ENCODE data around the gene EPAS1.

Gene EPAS1

DNA sequence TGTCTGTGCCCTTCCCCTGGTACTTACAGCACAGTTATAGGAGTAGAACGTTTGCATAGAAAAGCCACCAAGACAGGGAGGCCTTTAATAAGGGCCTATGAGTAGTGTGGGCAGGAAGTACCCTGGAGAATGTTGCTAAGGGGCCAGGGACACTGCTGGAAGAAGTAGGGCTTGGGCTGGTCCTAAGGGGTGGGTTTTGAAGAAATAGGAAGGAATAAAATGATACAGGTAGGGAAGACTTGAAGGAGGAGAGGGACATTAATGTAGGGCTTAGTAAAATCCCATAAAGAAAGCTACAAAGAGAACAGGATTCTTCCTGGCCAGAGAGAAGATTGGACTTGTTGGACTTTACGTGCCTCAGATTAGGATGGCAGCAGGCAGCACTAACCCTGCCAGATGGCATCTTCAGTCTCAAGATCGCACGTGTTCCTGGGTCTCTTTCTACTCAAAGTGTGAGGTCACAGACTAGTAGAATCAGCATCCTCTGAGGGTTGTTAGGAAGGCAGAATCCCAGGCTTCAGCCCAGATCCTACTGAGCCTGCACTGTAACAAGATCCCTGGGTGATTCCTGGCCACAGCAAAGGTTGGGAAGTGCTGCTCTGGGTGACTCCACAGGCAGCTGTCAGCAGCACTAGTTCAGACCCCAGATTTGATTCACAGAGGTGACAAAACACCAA, 39.2 kb downstream of the EPAS1 start:
- 78% methylated on average over 4 of the region's 4 CpGs for WGBS
- peaks cover 3% of the 10 kb centered on the region for H3K27me3 ChIP-seq (ENCODE audit: insufficient read depth, low read length)
- no peak overlapping the region for H3K9ac ChIP-seq (ENCODE audit: low read depth, low read length)
- no peak overlapping the region for H3K4me3 ChIP-seq (ENCODE audit: low read length)
- H3K36me3 ChIP-seq (ENCODE audit: insufficient read depth, low read length) = no peaks in the 10 kb centered on the region
- H3K9me3 ChIP-seq (ENCODE audit: insufficient read depth, low read depth, low read length) = no peaks in the 10 kb centered on the region
- no peak overlapping the region for H3K27ac ChIP-seq (ENCODE audit: low read depth, low read length)
- peaks cover 27% of the 10 kb centered on the region for H3K4me1 ChIP-seq (ENCODE audit: insufficient read depth, low read length)

DNA sequence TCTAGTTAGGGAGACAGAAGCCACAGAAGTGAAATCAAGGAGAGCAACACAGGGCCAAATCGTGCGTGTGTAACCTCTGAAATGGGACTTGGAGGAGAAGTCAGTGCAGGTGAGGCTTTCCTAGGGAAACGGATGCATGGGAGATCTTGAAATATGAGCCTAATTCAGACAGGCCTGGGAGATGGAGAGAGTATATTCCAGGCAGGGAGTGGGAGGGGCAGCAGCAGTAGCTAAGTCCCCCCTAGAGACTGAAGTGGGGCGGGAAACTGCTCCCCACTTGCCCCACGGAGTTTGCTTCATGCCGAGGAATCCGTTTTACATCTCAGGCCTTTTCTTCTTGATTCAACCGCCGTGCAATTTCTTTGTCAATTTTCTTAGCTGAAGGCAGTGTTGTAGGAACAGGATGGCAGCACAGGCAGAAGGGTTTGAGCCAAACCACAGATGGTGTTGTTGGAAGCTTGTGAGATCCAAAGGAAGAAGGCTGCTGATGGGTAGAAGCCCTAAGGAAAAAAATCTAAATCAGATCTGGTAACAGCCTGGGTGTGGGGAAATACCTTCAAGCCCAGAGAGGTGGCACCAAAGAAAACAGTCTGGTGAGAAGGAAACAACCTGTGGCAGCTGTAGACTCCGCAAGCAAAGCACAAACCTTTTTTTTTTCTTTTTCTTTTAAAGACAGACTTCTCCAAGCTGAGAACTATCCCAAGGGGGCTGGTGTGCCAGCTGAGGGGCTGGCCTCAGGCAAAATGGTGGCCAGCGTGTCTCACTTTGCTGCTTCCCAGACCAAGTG, 40.2 kb downstream of the EPAS1 start:
- H3K4me1 ChIP-seq (ENCODE audit: insufficient read depth, low read length) = peaks cover 21% of the 10 kb centered on the region
- H3K9me3 ChIP-seq (ENCODE audit: insufficient read depth, low read depth, low read length) = no peaks in the 10 kb centered on the region
- H3K27ac ChIP-seq (ENCODE audit: low read depth, low read length) = no peak overlapping the region
- WGBS = 87% methylated on average over 11 of the region's 11 CpGs
- no peak overlapping the region for H3K4me3 ChIP-seq (ENCODE audit: low read length)
- H3K9ac ChIP-seq (ENCODE audit: low read depth, low read length) = no peak overlapping the region
- H3K27me3 ChIP-seq (ENCODE audit: insufficient read depth, low read length) = peaks cover 3% of the 10 kb centered on the region
- no peaks in the 10 kb centered on the region for H3K36me3 ChIP-seq (ENCODE audit: insufficient read depth, low read length)

DNA sequence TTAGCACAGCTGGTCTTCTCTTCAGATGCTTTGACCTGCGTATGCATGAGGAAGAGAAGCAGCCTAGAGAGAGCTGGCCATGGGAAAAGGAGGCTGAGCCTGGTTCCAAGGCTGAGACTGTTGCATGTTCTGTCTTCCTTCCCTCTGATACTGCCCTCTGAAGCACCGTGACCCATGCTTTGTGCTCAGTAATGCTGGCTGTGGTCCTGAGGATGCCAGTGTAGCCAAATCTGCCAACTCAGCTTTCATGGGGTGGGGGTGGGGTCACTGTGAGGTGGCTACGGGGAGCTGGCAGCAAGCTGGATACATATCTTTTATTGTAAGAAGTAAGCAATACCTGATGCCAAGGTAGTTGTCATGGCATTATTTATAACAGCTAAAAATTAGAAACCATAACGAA, 41.5 kb downstream of the EPAS1 start:
- peaks cover 21% of the 10 kb centered on the region for H3K4me1 ChIP-seq (ENCODE audit: insufficient read depth, low read length)
- WGBS = 90% methylated on average over 4 of the region's 4 CpGs
- H3K36me3 ChIP-seq (ENCODE audit: insufficient read depth, low read length) = no peaks in the 10 kb centered on the region
- no peak overlapping the region for H3K4me3 ChIP-seq (ENCODE audit: low read length)
- no peak overlapping the region for H3K27ac ChIP-seq (ENCODE audit: low read depth, low read length)
- H3K27me3 ChIP-seq (ENCODE audit: insufficient read depth, low read length) = peaks cover 3% of the 10 kb centered on the region
- H3K9ac ChIP-seq (ENCODE audit: low read depth, low read length) = no peak overlapping the region
- no peaks in the 10 kb centered on the region for H3K9me3 ChIP-seq (ENCODE audit: insufficient read depth, low read depth, low read length)

DNA sequence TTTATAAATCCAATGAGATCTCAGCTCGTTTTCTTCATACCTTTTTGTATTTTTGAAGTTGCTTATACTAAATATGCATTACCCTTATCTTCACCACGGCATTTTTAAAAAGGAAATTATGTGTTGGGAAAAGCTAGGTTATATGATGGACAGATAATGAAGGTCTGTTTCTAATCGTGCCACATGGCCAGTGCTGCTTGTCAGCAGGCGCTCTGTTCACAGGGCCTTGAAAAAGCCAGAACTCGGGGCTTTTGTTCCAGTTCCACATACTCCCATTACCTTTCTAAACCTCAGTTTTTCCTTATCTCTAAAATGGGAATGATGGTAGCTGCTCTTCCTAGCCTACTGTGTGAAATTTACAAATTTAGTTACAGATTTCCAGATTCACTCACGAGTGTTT, 42.0 kb downstream of the EPAS1 start:
- 87% methylated on average over 5 of the region's 6 CpGs for WGBS
- no peak overlapping the region for H3K27ac ChIP-seq (ENCODE audit: low read depth, low read length)
- peaks cover 21% of the 10 kb centered on the region for H3K4me1 ChIP-seq (ENCODE audit: insufficient read depth, low read length)
- H3K27me3 ChIP-seq (ENCODE audit: insufficient read depth, low read length) = peaks cover 3% of the 10 kb centered on the region
- H3K9me3 ChIP-seq (ENCODE audit: insufficient read depth, low read depth, low read length) = no peaks in the 10 kb centered on the region
- no peaks in the 10 kb centered on the region for H3K36me3 ChIP-seq (ENCODE audit: insufficient read depth, low read length)
- no peak overlapping the region for H3K4me3 ChIP-seq (ENCODE audit: low read length)
- no peak overlapping the region for H3K9ac ChIP-seq (ENCODE audit: low read depth, low read length)

DNA sequence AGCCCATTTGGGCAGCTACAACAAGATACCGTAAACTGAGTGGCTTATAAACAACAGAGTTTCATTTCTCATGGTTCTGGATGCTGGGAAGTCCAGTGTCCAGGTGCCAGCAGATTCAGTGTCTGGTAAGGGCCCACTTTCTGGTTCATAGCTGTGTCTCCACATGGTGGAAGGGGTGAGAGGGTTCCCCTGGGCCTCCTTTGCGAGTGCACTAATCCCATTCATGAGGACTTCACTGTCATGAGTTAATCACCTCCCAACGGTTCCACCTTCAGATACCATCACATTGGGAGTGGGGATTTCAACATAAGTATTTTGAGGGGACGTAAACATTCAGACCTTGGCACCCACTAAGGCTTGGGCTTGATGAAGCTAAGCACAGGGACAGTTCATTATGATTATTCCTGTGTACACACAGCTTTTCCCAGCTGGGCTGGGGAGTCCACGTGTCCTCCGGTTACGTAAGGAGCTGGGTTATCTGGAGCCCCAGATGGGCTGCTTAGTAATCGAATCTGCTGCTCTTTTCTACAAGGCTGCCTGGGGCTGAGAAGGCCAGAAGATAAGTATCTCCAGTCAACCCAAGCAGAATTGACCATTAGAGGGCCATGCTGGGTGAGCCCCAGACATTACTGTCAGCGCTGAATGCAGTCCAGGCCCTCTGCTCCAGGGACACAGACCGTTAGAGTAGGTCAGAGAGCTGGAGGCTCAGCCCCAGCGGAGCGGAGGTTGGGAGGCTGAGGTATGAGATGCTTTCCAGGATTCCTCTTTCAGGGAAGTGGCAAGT, 42.7 kb downstream of the EPAS1 start:
- Histone ChIP-seq H3K4me3 (ENCODE audit: low read length) (no peak overlapping the region), H3K9me3 (ENCODE audit: insufficient read depth, low read depth, low read length) (no peaks in the 10 kb centered on the region), H3K27me3 (ENCODE audit: insufficient read depth, low read length) (no peaks in the 10 kb centered on the region; the same call in 1 of the 2 replicates), H3K9ac (ENCODE audit: low read depth, low read length) (no peak overlapping the region), H3K27ac (ENCODE audit: low read depth, low read length) (no peak overlapping the region), H3K4me1 (ENCODE audit: insufficient read depth, low read length) (peaks cover 18% of the 10 kb centered on the region), H3K36me3 (ENCODE audit: insufficient read depth, low read length) (no peaks in the 10 kb centered on the region)
- WGBS = 94% methylated on average over 10 of the region's 12 CpGs

DNA sequence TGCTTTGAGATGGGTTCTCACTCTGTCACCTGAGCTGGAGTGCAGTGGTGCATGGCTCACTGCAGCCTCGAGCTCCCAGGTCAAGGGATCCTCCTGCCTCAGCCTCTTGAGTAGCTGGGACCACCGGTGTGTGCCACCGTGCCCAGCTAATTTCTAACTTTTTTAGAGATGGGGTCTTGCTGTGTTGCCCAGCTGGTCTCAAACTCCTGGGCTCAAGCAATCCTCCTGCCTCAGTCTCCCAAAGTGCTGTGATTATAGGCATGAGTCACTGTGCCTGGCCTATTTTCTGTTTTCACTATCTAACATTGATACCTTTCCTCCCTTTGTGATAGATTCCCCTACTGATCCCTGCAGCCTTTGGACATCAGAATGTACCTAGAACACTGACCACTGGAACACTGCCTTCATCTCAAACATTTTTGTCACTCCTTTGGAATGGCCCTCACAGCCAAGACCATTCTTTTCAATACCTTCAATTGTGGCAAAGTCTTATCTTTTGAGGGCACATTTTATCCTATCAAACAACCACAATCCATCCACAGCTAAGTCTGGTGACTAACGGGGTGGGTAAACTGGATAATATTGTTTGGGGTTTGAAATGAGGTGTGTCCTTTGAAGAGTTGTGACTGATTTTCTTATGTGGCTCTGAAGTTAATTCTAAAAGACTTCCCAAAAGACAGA, 43.7 kb downstream of the EPAS1 start:
- Histone ChIP-seq H3K9ac (ENCODE audit: low read depth, low read length) (no peak overlapping the region), H3K9me3 (ENCODE audit: insufficient read depth, low read depth, low read length) (no peaks in the 10 kb centered on the region), H3K27ac (ENCODE audit: low read depth, low read length) (no peak overlapping the region), H3K4me1 (ENCODE audit: insufficient read depth, low read length) (peaks cover 11% of the 10 kb centered on the region), H3K4me3 (ENCODE audit: low read length) (no peak overlapping the region), H3K36me3 (ENCODE audit: insufficient read depth, low read length) (no peaks in the 10 kb centered on the region), H3K27me3 (ENCODE audit: insufficient read depth, low read length) (no peaks in the 10 kb centered on the region; the same call in 1 of the 2 replicates)
- WGBS = 96% methylated on average over 4 of the region's 4 CpGs

DNA sequence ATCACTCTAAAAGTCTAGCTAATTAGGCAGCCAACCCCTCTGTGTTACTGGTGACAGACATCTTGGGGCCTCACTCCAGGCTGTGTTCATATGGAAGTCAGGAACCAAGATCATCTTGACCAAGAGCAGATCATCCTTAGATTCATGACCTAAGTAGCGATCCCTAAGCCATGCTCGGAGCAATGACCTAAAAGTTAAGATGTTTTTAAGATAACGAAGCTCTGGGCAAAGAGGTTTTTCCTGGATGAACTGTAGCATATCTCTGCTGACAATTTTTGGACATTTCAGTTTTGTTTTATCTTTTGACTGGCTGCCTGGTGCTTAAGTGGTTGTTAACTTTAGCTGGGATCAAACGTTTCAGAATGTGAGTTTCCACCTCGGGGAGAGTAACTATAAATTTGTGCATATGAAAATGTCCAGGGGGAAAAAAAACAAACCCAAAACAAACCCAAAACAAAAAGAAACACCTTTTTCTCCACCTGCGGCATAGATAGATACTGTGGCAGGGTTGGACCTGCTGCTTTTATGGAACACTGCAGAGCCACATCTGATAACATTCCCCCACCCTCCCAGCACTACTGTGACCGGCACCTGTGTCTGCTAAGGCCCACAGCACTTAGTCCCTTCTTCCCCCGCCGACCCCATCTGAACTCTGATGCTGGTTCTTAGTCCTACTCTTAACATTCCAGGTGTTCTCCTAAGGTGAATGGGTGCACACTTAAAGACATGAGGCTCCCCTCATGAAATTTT, 45.5 kb downstream of the EPAS1 start:
- peaks cover 4% of the 10 kb centered on the region; the same call in 1 of the 2 replicates for H3K4me1 ChIP-seq (ENCODE audit: insufficient read depth, low read length)
- no peak overlapping the region for H3K27ac ChIP-seq (ENCODE audit: low read depth, low read length)
- WGBS = 95% methylated on average over 8 of the region's 9 CpGs
- no peak overlapping the region for H3K4me3 ChIP-seq (ENCODE audit: low read length)
- H3K36me3 ChIP-seq (ENCODE audit: insufficient read depth, low read length) = no peaks in the 10 kb centered on the region
- no peak overlapping the region for H3K9ac ChIP-seq (ENCODE audit: low read depth, low read length)
- H3K27me3 ChIP-seq (ENCODE audit: insufficient read depth, low read length) = no peaks in the 10 kb centered on the region
- no peaks in the 10 kb centered on the region for H3K9me3 ChIP-seq (ENCODE audit: insufficient read depth, low read depth, low read length)

DNA sequence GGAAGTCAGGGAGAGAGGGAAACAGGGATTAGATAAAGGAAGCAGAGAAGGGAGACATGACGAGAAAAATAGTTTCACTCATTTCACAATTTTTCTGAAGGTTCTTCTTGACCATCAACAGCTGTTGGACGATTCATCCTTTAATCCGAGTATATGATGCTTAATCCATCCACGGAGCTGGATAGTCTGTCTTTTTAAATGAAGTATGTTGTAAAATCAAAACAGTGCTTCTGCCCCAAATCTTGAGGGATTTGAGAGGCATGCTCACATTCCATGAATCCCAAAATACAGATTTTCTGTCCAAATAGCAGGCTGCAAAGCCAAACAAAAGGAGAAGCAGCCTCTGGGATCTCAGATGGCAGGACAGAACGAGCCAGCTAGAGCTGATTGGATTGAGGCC, 47.5 kb downstream of the EPAS1 start:
- WGBS = 92% methylated on average over 5 of the region's 5 CpGs
- Histone ChIP-seq H3K27ac (ENCODE audit: low read depth, low read length) (no peak overlapping the region), H3K27me3 (ENCODE audit: insufficient read depth, low read length) (no peaks in the 10 kb centered on the region), H3K9me3 (ENCODE audit: insufficient read depth, low read depth, low read length) (no peaks in the 10 kb centered on the region), H3K9ac (ENCODE audit: low read depth, low read length) (no peak overlapping the region), H3K4me3 (ENCODE audit: low read length) (no peak overlapping the region), H3K36me3 (ENCODE audit: insufficient read depth, low read length) (no peaks in the 10 kb centered on the region), H3K4me1 (ENCODE audit: insufficient read depth, low read length) (peaks cover 4% of the 10 kb centered on the region; the same call in 1 of the 2 replicates)

DNA sequence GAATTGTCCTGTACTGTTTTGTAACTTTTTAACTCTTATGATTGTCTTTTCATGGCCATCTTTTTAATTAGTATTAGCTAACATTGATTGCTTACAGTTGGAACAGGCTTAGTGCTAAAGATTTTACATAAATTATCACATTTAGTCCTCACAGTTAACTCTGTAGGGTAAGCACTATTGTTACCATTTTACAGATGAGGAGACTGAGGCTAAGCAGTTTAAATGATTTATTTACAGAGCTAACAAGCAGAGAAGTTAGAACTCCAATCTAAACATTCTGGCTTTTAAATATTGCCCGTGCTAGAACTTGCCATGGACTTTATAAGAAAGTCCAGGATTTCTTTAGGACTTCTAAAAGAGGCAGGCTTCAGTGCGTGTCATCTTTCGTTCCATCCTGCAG, 48.6 kb downstream of the EPAS1 start:
- H3K9ac ChIP-seq (ENCODE audit: low read depth, low read length) = no peak overlapping the region
- H3K27ac ChIP-seq (ENCODE audit: low read depth, low read length) = no peak overlapping the region
- no peak overlapping the region for H3K4me3 ChIP-seq (ENCODE audit: low read length)
- no peaks in the 10 kb centered on the region for H3K9me3 ChIP-seq (ENCODE audit: insufficient read depth, low read depth, low read length)
- H3K27me3 ChIP-seq (ENCODE audit: insufficient read depth, low read length) = no peaks in the 10 kb centered on the region
- no peaks in the 10 kb centered on the region for H3K36me3 ChIP-seq (ENCODE audit: insufficient read depth, low read length)
- WGBS = 83% methylated on average over 3 of the region's 3 CpGs
- H3K4me1 ChIP-seq (ENCODE audit: insufficient read depth, low read length) = peaks cover 4% of the 10 kb centered on the region; the same call in 1 of the 2 replicates

DNA sequence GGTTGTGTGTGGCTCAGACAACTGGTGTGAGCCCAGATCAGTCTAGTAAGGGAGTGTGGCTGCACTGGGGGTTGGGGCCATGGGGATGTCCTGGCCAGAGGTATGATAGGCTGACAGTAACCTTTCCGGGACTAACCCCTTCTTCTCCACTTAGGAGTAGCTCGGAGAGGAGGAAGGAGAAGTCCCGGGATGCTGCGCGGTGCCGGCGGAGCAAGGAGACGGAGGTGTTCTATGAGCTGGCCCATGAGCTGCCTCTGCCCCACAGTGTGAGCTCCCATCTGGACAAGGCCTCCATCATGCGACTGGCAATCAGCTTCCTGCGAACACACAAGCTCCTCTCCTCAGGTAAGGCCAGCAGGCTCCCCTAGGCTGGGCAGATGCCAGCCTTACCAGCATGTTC, 49.5 kb downstream of the EPAS1 start:
- peaks cover 4% of the 10 kb centered on the region; the same call in 1 of the 2 replicates for H3K4me1 ChIP-seq (ENCODE audit: insufficient read depth, low read length)
- 94% methylated on average over 10 of the region's 10 CpGs for WGBS
- H3K9me3 ChIP-seq (ENCODE audit: insufficient read depth, low read depth, low read length) = no peaks in the 10 kb centered on the region
- no peak overlapping the region for H3K27ac ChIP-seq (ENCODE audit: low read depth, low read length)
- no peak overlapping the region for H3K4me3 ChIP-seq (ENCODE audit: low read length)
- no peak overlapping the region for H3K9ac ChIP-seq (ENCODE audit: low read depth, low read length)
- no peaks in the 10 kb centered on the region for H3K27me3 ChIP-seq (ENCODE audit: insufficient read depth, low read length)
- H3K36me3 ChIP-seq (ENCODE audit: insufficient read depth, low read length) = no peaks in the 10 kb centered on the region
